Fibroblast of lung (primary cell): ENCODE measurements around the gene FAM193A. TPM values are rescaled to one million over a fixed set of nuclear protein-coding genes. Genes with fewer than 3 reads are reported as not detected.
"Not testable (repeated sequence)": the region's sequence is repeated elsewhere in the genome, so short reads cannot be mapped to it uniquely, and the experiment has no call there.

Experiments used
- DNase-seq, 2 donors: peaks; one replicate each; pipeline versions ENCODE4 v3.0.0 to v3.0.0-alpha.2; 2010; ENCODE audit warnings: low read depth in 2 of 2
- H2AFZ ChIP-seq: 2 replicates; pipeline ENCODE4 v1.5.1; 2012; ENCODE audit warnings: low read length, control low read depth, inconsistent platforms
- H3K27ac ChIP-seq: 2 replicates; pipeline ENCODE4 v1.5.1; 2011; ENCODE audit warnings: low read length, control low read depth; ENCODE audit not compliant: insufficient read depth
- H3K27me3 ChIP-seq: 2 replicates; pipeline ENCODE4 v1.5.1; 2011; ENCODE audit warnings: mild to moderate bottlenecking, low read length; ENCODE audit not compliant: control insufficient read depth, insufficient read depth
- H3K36me3 ChIP-seq: 2 replicates; pipeline ENCODE4 v1.5.1; 2011; ENCODE audit warnings: low read length; ENCODE audit not compliant: control insufficient read depth, insufficient read depth
- H3K4me1 ChIP-seq: 2 replicates; pipeline ENCODE4 v1.5.1; 2011; ENCODE audit warnings: low read length; ENCODE audit not compliant: control insufficient read depth, insufficient read depth; ENCODE audit errors: extremely low read depth
- H3K4me2 ChIP-seq: 2 replicates; pipeline ENCODE4 v1.5.1; 2011; ENCODE audit warnings: low read length, control low read depth; ENCODE audit not compliant: insufficient read depth; ENCODE audit errors: extremely low read depth
- H3K4me3 ChIP-seq, 4 experiments: fragments of 200-600 bp in 1 of 4; sonication (generic) in 1 of 4; replicated peaks in 1 of 4; 2 replicates each; pipeline ENCODE4 v1.5.1; 2011 to 2016; ENCODE audit warnings: low read length in 4 of 4, low read depth in 3 of 4, mild to moderate bottlenecking in 3 of 4, control low read depth in 2 of 4, inconsistent platforms in 1 of 4, mixed read lengths in 1 of 4; ENCODE audit not compliant: insufficient read depth in 1 of 4; ENCODE audit errors: control extremely low read depth in 1 of 4
- H3K79me2 ChIP-seq: 2 replicates; pipeline ENCODE4 v1.5.1; 2012; ENCODE audit warnings: mild to moderate bottlenecking, low read length, inconsistent platforms; ENCODE audit not compliant: control insufficient read depth, insufficient read depth
- H3K9ac ChIP-seq: 2 replicates; pipeline ENCODE4 v1.5.1; 2011; ENCODE audit warnings: mild to moderate bottlenecking, low read length, control low read depth; ENCODE audit not compliant: insufficient read depth
- H3K9me3 ChIP-seq: 2 replicates; pipeline ENCODE4 v1.5.1; 2012; ENCODE audit warnings: low read depth, low read length; ENCODE audit not compliant: control insufficient read depth, insufficient read depth
- H4K20me1 ChIP-seq: 2 replicates; pipeline ENCODE4 v1.5.1; 2011; ENCODE audit warnings: low read length; ENCODE audit not compliant: control insufficient read depth, insufficient read depth; ENCODE audit errors: extremely low read depth
- EZH2 ChIP-seq: IDR thresholded peaks from 2 replicates; pipeline ENCODE4 v1.5.1; 2012; ENCODE audit warnings: low read length, control low read depth, mild to moderate bottlenecking; ENCODE audit errors: missing control alignments
- polyA plus RNA-seq, 2 donors: library from polyadenylated mRNA; depleted of rRNA in 1 of 2; stranded (reverse) in 1 of 2; unstranded in 1 of 2; fragments of >200 nt; gene quantifications; 2 replicates each; pipeline ENCODE4 v1.2.1, GENCODE V29; 2011 to 2012; ENCODE audit warnings: missing spikeins in 1 of 2
- total RNA-seq: library from RNA; depleted of rRNA; stranded (reverse); fragments of >200 nt; gene quantifications from 2 replicates; pipeline ENCODE4 v1.2.1, GENCODE V29; 2014
- TF ChIP-seq, protein P1 (sequence below), 2 donors: IDR thresholded peaks in 1 of 2; conservative IDR thresholded peaks in 1 of 2; 1 replicate in 1 of 2; 2 replicates in 1 of 2; pipeline ENCODE4 v1.5.1; 2011 to 2012; ENCODE audit warnings: low read length in 2 of 2, control low read depth in 1 of 2, inconsistent platforms in 1 of 2, low read depth in 1 of 2, mild to moderate bottlenecking in 1 of 2

FAM193A gene
- total and polyA plus RNA-seq, 2 donors (not counting 1 experiment from before 2014, with no cell fraction given) = 5.6 to 10.9 TPM

DNA sequence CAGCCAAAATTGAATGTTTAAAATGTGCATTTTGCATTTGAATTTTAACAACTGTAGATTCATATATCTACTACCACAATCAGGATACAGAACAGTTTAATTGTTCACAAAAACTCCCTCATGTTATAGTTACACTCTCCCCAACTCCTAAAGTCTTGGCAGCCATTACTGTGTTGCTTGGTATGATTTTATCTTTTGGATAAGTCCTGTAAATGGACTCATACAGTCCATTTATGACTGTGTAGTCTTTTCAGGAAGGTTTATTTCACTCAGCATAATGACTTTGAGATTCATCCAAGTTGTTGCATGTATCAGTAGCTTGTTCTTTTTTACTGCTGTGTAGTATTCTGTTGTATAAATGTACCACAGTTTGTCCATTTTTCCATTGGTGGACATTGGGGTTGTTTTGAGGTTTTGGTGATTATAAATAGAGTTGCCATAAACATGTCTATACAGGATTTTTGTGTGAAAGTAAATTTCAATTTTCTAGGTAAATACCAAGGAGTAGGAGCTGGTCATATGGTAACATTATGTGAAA is 9.9 kb downstream of the FAM193A start:
- H2AFZ ChIP-seq = no peak overlapping the region
- no peak for DNase-seq
- TF ChIP-seq, protein P1, sequence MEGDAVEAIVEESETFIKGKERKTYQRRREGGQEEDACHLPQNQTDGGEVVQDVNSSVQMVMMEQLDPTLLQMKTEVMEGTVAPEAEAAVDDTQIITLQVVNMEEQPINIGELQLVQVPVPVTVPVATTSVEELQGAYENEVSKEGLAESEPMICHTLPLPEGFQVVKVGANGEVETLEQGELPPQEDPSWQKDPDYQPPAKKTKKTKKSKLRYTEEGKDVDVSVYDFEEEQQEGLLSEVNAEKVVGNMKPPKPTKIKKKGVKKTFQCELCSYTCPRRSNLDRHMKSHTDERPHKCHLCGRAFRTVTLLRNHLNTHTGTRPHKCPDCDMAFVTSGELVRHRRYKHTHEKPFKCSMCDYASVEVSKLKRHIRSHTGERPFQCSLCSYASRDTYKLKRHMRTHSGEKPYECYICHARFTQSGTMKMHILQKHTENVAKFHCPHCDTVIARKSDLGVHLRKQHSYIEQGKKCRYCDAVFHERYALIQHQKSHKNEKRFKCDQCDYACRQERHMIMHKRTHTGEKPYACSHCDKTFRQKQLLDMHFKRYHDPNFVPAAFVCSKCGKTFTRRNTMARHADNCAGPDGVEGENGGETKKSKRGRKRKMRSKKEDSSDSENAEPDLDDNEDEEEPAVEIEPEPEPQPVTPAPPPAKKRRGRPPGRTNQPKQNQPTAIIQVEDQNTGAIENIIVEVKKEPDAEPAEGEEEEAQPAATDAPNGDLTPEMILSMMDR (conservative IDR thresholded peaks at IDR 0.05 in 1 of 2, IDR thresholded peaks at IDR 0.05 in 1 of 2; ENCODE audit: low read depth in 1 of 2, low read length in 2 of 2) = no peak
- TF ChIP-seq EZH2 = no peak
- no peaks in the 10 kb centered on the region for H3K27me3 ChIP-seq
- no peaks in the 10 kb centered on the region for H3K9me3 ChIP-seq
- no peaks in the 10 kb centered on the region for H3K4me1 ChIP-seq
- no peak overlapping the region for H3K9ac ChIP-seq
- H3K36me3 ChIP-seq = no peaks in the 10 kb centered on the region
- H3K79me2 ChIP-seq = peaks cover 91% of the 10 kb centered on the region
- no peak overlapping the region for H3K4me2 ChIP-seq
- no peaks in the 10 kb centered on the region for H4K20me1 ChIP-seq
- no peak overlapping the region for H3K27ac ChIP-seq
- H3K4me3 ChIP-seq = no peak overlapping the region

DNA sequence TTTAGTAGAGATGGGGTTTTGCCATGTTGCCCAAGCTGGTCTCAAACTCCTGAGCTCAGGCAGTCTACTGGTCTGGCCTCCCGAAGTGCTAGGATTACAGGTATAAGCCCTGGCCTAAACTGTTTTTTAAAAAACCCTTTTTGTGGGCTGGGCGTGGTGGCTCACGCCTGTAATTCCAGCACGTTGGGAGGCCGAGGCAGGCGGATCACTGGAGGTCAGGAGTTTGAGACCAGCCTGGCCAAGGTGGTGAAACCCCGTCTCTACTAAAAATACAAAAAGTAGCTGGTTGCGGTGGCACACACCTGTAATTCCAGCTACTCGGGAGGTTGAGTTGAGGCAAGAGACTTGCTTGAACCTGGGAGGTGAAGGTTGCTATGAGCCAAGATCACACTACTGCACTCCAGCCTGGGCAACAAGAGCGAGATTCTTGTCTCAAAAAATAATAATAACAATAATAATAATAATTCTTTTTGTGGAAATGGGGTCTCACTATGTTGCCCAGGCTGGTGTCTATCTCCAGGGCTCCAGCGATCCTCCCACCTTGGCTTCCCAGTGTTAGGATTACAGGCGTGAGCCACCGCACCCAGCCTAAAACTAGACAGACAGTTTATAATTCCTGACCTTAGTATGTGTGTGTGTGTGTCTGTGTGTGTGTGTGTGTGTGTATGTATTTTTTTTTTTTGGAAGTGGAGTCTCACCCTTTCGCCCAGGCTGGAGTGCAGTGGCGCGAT is 10.7 kb downstream of the FAM193A start:
- peaks cover 89% of the 10 kb centered on the region for H3K79me2 ChIP-seq
- not testable (repeated sequence) for H3K27me3 ChIP-seq, H2AFZ ChIP-seq, H3K4me1 ChIP-seq, DNase-seq, H3K36me3 ChIP-seq, H3K9ac ChIP-seq, H3K27ac ChIP-seq, H3K9me3 ChIP-seq, H3K4me2 ChIP-seq, H3K4me3 ChIP-seq, H4K20me1 ChIP-seq

DNA sequence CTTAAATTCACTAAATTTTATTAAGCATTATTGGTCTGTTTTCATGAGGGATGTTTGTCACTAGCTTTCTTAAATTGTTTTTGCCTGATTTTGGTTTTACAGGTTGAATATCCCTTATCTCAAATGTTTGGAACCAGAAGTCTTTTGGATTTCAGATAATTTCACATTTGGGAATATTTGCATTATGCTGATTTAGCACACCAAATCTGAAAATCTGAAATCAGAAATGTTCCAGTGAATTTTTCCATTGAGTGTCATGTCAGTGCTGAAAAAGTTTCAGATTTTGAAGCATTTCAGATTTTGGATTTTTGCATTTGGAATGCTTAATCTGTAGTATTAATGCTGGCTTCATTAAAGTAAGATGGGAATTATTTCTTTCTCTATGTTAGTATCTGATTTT is 14.7 kb downstream of the FAM193A start:
- peaks cover 4% of the 10 kb centered on the region for H4K20me1 ChIP-seq

More for the DNA sequence above, 14.7 kb downstream of the FAM193A start:
- DNase-seq = no peak
- Histone ChIP-seq H3K4me3 (no peak overlapping the region), H3K9me3 (no peaks in the 10 kb centered on the region), H2AFZ (no peak overlapping the region), H3K27me3 (no peaks in the 10 kb centered on the region), H3K4me2 (no peak overlapping the region), H3K79me2 (peaks cover 90% of the 10 kb centered on the region), H3K36me3 (no peaks in the 10 kb centered on the region), H3K27ac (no peak overlapping the region), H3K9ac (no peak overlapping the region), H3K4me1 (no peaks in the 10 kb centered on the region)
- no peak for TF ChIP-seq EZH2
- TF ChIP-seq, protein P1 (conservative IDR thresholded peaks at IDR 0.05 in 1 of 2, IDR thresholded peaks at IDR 0.05 in 1 of 2; ENCODE audit: low read depth in 1 of 2, low read length in 2 of 2) = no peak
